GM12878 (cell line): Measurements from ENCODE around the gene RAD51B. TPM values are rescaled to one million over a fixed set of nuclear protein-coding genes. Genes with fewer than 3 reads are reported as not detected.
A peak's percentile ranks its signal among the peaks of the same experiment; 100 is the strongest.

Experiments used
- BCL11A ChIP-seq: IDR thresholded peaks from 2 replicates; pipeline ENCODE4 v1.6.1; 2011; ENCODE audit warnings: low read depth, low read length
- BMI1 ChIP-seq: fragments of 450-650 bp; IDR thresholded peaks from 2 replicates; pipeline ENCODE4 v1.6.1; 2016; ENCODE audit warnings: mild to moderate bottlenecking, moderate library complexity, borderline replicate concordance
- CREB1 ChIP-seq: IDR thresholded peaks from 2 replicates; pipeline ENCODE4 v1.6.1; 2012; ENCODE audit warnings: low read depth, mild to moderate bottlenecking, inconsistent platforms
- DPF2 ChIP-seq: fragments of 450-650 bp; IDR thresholded peaks from 2 replicates; pipeline ENCODE4 v1.6.1; 2017; ENCODE audit warnings: mild to moderate bottlenecking
- EGR1 ChIP-seq, 2 experiments: IDR thresholded peaks; 1 replicate in 1 of 2; 2 replicates in 1 of 2; pipeline ENCODE4 v1.6.1; 2011 to 2012; ENCODE audit warnings: low read depth in 2 of 2, low read length in 2 of 2, borderline replicate concordance in 1 of 2, mild to moderate bottlenecking in 1 of 2, moderate library complexity in 1 of 2
- FOXK2 ChIP-seq: fragments of 450-650 bp; IDR thresholded peaks from 2 replicates; pipeline ENCODE4 v1.6.1; 2017; ENCODE audit warnings: mild to moderate bottlenecking, moderate library complexity
- GABPA ChIP-seq: IDR thresholded peaks from 2 replicates; pipeline ENCODE4 v1.6.1; 2014; ENCODE audit warnings: antibody characterized with exemption, low read depth, mild to moderate bottlenecking, inconsistent platforms
- HDGF ChIP-seq: fragments of 450-650 bp; IDR thresholded peaks from 2 replicates; pipeline ENCODE4 v1.6.1; 2016; ENCODE audit warnings: antibody characterized with exemption
- IKZF1 ChIP-seq: fragments of 450-650 bp; conservative IDR thresholded peaks from 2 replicates; pipeline ENCODE4 v1.6.1; 2017; ENCODE audit warnings: antibody characterized with exemption, mild to moderate bottlenecking
- IKZF2 ChIP-seq, 2 experiments: fragments of 450-650 bp; IDR thresholded peaks; 2 replicates each; pipeline ENCODE4 v1.6.1; 2017; ENCODE audit warnings: mild to moderate bottlenecking in 2 of 2, moderate library complexity in 2 of 2
- MXI1 ChIP-seq: fragments of 150-350 bp; IDR thresholded peaks from 2 replicates; pipeline ENCODE4 v1.6.1; 2011; ENCODE audit warnings: low read depth, mild to moderate bottlenecking, inconsistent platforms, low read length, improper control_type of control experiment
- NFIC ChIP-seq: IDR thresholded peaks from 2 replicates; pipeline ENCODE4 v1.6.1; 2012; ENCODE audit warnings: low read depth, mild to moderate bottlenecking, inconsistent platforms, low read length, moderate library complexity
- NFXL1 ChIP-seq: fragments of 450-650 bp; IDR thresholded peaks from 2 replicates; pipeline ENCODE4 v1.6.1; 2017; ENCODE audit warnings: antibody characterized with exemption, mild to moderate bottlenecking, borderline replicate concordance
- PAX5 ChIP-seq: IDR thresholded peaks from 2 replicates; pipeline ENCODE4 v1.6.1; 2011; ENCODE audit warnings: low read depth, low read length, borderline replicate concordance
- PBX3 ChIP-seq: IDR thresholded peaks from 2 replicates; pipeline ENCODE4 v1.6.1; 2011; ENCODE audit warnings: mild to moderate bottlenecking, low read depth, low read length, moderate library complexity; ENCODE audit not compliant: insufficient replicate concordance
- PKNOX1 ChIP-seq: fragments of 450-650 bp; IDR thresholded peaks from 2 replicates; pipeline ENCODE4 v1.6.1; 2016; ENCODE audit warnings: mild to moderate bottlenecking
- POU2F2 ChIP-seq: IDR thresholded peaks from 3 replicates; pipeline ENCODE4 v1.6.1; 2011; ENCODE audit warnings: low read depth, mild to moderate bottlenecking, low read length, borderline replicate concordance
- RB1 ChIP-seq: fragments of 450-650 bp; formaldehyde crosslinking; IDR thresholded peaks from 2 replicates; pipeline ENCODE4 v1.6.1; 2017; ENCODE audit warnings: mild to moderate bottlenecking, borderline replicate concordance
- RELB ChIP-seq: fragments of 450-650 bp; IDR thresholded peaks from 2 replicates; pipeline ENCODE4 v1.6.1; 2017; ENCODE audit warnings: low read depth, mild to moderate bottlenecking, moderate library complexity
- SIN3A ChIP-seq: IDR thresholded peaks from 2 replicates; pipeline ENCODE4 v1.6.1; 2012; ENCODE audit warnings: low read depth, low read length, improper control_type of control experiment
- TARDBP ChIP-seq: IDR thresholded peaks from 2 replicates; pipeline ENCODE4 v1.6.1; 2016; ENCODE audit warnings: borderline replicate concordance
- TCF3 ChIP-seq: IDR thresholded peaks from 2 replicates; pipeline ENCODE4 v1.6.1; 2012; ENCODE audit warnings: low read depth, mild to moderate bottlenecking, low read length, borderline replicate concordance; ENCODE audit not compliant: insufficient read depth
- YY1 ChIP-seq: IDR thresholded peaks from 2 replicates; pipeline ENCODE4 v1.6.1; 2011; ENCODE audit warnings: low read depth, mild to moderate bottlenecking, low read length
- ZNF24 ChIP-seq: fragments of 450-650 bp; IDR thresholded peaks from 2 replicates; pipeline ENCODE4 v1.6.1; 2017; ENCODE audit warnings: antibody characterized with exemption, mild to moderate bottlenecking
- polyA plus RNA-seq, 11 experiments: library from polyadenylated mRNA; depleted of rRNA in 4 of 11; unstranded in 6 of 11; stranded (reverse) in 5 of 11; fragments of >200 nt; fragmentation: Nextera tagmentation in 4 of 11; fragmentation: Illumina TruSeq in 1 of 11; extraction: Ambion mirVana in 4 of 11; extraction: Trizol in 1 of 11; gene quantifications; 1 replicate in 1 of 11; 2 replicates in 10 of 11; pipeline versions ENCODE4 v1.2.1 to v1.2.3, GENCODE V29; 2011 to 2016; ENCODE audit warnings: inconsistent platforms in 2 of 11, missing spikeins in 2 of 11, low read depth in 1 of 11
- total RNA-seq, 4 experiments: library from RNA; depleted of rRNA in 3 of 4; stranded (reverse); fragments of >200 nt in 3 of 4; fragmentation: Illumina TruSeq in 1 of 4; extraction: Trizol in 1 of 4; gene quantifications; 2 replicates each; pipeline versions ENCODE4 v1.2.1 to v1.2.3, GENCODE V29; 2013 to 2021
- TF ChIP-seq, protein P1 (sequence below): fragments of 450-650 bp; IDR thresholded peaks from 2 replicates; pipeline ENCODE4 v1.6.1; 2018; ENCODE audit warnings: mild to moderate bottlenecking, low read depth, moderate library complexity; ENCODE audit not compliant: partially characterized antibody

RAD51B gene
- total and polyA plus RNA-seq, 10 of the 15 experiments (the other 5 are each of a cell fraction or from before 2014, with no cell fraction given): 9.8 to 26.8 (median 21.3) TPM

- TF ChIP-seq RB1 (no peak), GABPA (no peak), BMI1 (no peak), SIN3A (no peak), RELB (no peak; the same call in none of the 2 replicates), PKNOX1 (peak; percentile 16; the same call in 1 of the 2 replicates), POU2F2 (no peak; the same call in 2 of the 3 replicates), IKZF2 (IDR thresholded peaks at IDR 0.05) (peak; percentile 67 to 71; a peak in 3 of 4 replicates), YY1 (0 out of 2 replicates have a peak, but pooled peaks have one; percentile 9), MXI1 (no peak), PAX5 (0 out of 2 replicates have a peak, but pooled peaks have one; percentile 59), NFXL1 (no peak), HDGF (peak; percentile 94), TCF3 (no peak), FOXK2 (no peak), NFIC (peak; percentile 17; the same call in 1 of the 2 replicates), ZNF24 (no peak), IKZF1 (peak; percentile 82), TARDBP (no peak), EGR1 (IDR thresholded peaks at IDR 0.05; ENCODE audit: borderline replicate concordance in 1 of 2, low read depth in 2 of 2, low read length in 2 of 2) (no peak), CREB1 (0 out of 2 replicates have a peak, but pooled peaks have one; percentile 6), DPF2 (peak; percentile 60), PBX3 (no peak), BCL11A (peak; percentile 36; the same call in 1 of the 2 replicates)
- TF ChIP-seq, protein P1, sequence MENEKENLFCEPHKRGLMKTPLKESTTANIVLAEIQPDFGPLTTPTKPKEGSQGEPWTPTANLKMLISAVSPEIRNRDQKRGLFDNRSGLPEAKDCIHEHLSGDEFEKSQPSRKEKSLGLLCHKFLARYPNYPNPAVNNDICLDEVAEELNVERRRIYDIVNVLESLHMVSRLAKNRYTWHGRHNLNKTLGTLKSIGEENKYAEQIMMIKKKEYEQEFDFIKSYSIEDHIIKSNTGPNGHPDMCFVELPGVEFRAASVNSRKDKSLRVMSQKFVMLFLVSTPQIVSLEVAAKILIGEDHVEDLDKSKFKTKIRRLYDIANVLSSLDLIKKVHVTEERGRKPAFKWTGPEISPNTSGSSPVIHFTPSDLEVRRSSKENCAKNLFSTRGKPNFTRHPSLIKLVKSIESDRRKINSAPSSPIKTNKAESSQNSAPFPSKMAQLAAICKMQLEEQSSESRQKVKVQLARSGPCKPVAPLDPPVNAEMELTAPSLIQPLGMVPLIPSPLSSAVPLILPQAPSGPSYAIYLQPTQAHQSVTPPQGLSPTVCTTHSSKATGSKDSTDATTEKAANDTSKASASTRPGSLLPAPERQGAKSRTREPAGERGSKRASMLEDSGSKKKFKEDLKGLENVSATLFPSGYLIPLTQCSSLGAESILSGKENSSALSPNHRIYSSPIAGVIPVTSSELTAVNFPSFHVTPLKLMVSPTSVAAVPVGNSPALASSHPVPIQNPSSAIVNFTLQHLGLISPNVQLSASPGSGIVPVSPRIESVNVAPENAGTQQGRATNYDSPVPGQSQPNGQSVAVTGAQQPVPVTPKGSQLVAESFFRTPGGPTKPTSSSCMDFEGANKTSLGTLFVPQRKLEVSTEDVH: no peak
Observed at GRCh38 chr14:68733086-68733914, 913.7 kb downstream of the RAD51B start (continued).
